ENCODE measurements around the gene SYT7. TPM values are rescaled to one million over a fixed set of nuclear protein-coding genes. Genes with fewer than 3 reads are reported as not detected.

The SYT7 gene
- total RNA-seq, 1 donor from 2014 or later, result 1.8 TPM

- Histone ChIP-seq H3K4me3 (no peak overlapping the region), H3K27me3 (no peaks in the 10 kb centered on the region), H3K4me1 (no peaks in the 10 kb centered on the region), H3K27ac (no peak overlapping the region), H3K36me3 (no peaks in the 10 kb centered on the region), H3K9me3 (no peaks in the 10 kb centered on the region)
- no peak for TF ChIP-seq CTCF (IDR thresholded peaks at IDR 0.05)
- intact Hi-C loops (cut with DNase I), result no loop called here
- DNase-seq (ENCODE audit: low spot score in 2 of 2), result no peak
Observed at GRCh38 chr11:61533401-61533800, 47.5 kb downstream of the SYT7 start.

- H3K4me3 ChIP-seq, result no peak overlapping the region
- no peak overlapping the region for H3K27ac ChIP-seq
- H3K4me1 ChIP-seq, result no peaks in the 10 kb centered on the region
- H3K9me3 ChIP-seq, result no peaks in the 10 kb centered on the region
- no peaks in the 10 kb centered on the region for H3K27me3 ChIP-seq
- intact Hi-C loops (cut with DNase I), result no loop called here
- no peaks in the 10 kb centered on the region for H3K36me3 ChIP-seq
- no peak for TF ChIP-seq CTCF (IDR thresholded peaks at IDR 0.05)
- DNase-seq (ENCODE audit: low spot score in 2 of 2), result no peak
Observed at GRCh38 chr11:61533039-61533375, 47.9 kb downstream of the SYT7 start.

- Histone ChIP-seq H3K36me3 (no peaks in the 10 kb centered on the region), H3K4me3 (no peak overlapping the region), H3K27ac (no peak overlapping the region), H3K9me3 (no peaks in the 10 kb centered on the region), H3K4me1 (no peaks in the 10 kb centered on the region), H3K27me3 (no peaks in the 10 kb centered on the region)
- intact Hi-C loops (cut with DNase I), result no loop called here
- no peak for DNase-seq (ENCODE audit: low spot score in 2 of 2)
- TF ChIP-seq CTCF (IDR thresholded peaks at IDR 0.05), result peak; percentile 31 to 69 (median 68)
Observed at GRCh38 chr11:61532134-61533038, 48.5 kb downstream of the SYT7 start.

- intact Hi-C loops (cut with DNase I), result no loop called here
Observed at GRCh38 chr11:61531044-61531443, 49.8 kb downstream of the SYT7 start.

DNA sequence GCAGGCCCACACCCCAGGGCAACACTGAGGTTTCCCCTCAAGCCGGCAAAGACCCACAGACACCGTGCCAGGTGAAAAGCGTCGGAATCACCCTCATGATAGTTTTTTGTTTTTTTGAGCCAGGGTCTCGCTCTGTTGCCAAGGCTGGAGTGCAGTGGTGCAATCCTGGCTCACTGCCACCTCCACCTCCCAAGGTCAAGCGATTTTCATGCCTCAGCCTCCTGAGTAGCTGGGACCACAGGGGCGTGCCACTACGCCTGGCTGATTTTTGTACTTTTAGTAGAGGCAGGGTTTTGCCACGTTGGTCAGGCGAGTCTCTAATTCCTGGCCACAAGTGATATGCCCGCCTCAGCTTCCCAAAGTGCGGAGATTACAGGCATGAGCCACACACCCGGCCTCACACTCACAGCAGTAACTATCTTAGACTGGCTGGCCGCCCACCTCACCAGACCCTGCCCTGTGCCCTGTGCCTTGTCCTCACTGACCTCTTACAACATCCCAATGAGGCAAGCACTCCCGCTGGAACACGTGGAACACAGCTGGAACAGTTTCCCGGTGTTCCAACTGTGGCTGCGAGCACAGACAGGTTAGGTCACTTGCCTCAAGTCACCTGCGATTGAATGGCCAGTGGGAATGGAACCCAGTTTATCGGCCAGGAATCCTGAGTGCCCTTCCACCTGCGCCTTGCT lies 51.2 kb downstream of the SYT7 start:
- H3K4me1 ChIP-seq, result no peaks in the 10 kb centered on the region
- DNase-seq (ENCODE audit: low spot score in 2 of 2), result no peak
- TF ChIP-seq CTCF (IDR thresholded peaks at IDR 0.05), result no peak
- H3K9me3 ChIP-seq, result no peaks in the 10 kb centered on the region
- no peaks in the 10 kb centered on the region for H3K27me3 ChIP-seq
- H3K27ac ChIP-seq, result no peak overlapping the region
- no peaks in the 10 kb centered on the region for H3K36me3 ChIP-seq
- intact Hi-C loops (cut with DNase I), result no loop called here
- no peak overlapping the region for H3K4me3 ChIP-seq

More at GRCh38 chr11:61531044-61531443, 49.8 kb downstream of the SYT7 start:
- no peaks in the 10 kb centered on the region for H3K4me1 ChIP-seq
- H3K27ac ChIP-seq, result no peak overlapping the region
- no peaks in the 10 kb centered on the region for H3K27me3 ChIP-seq
- no peaks in the 10 kb centered on the region for H3K9me3 ChIP-seq
- no peak overlapping the region for H3K4me3 ChIP-seq
- H3K36me3 ChIP-seq, result no peaks in the 10 kb centered on the region
- DNase-seq (ENCODE audit: low spot score in 2 of 2), result no peak
- no peak for TF ChIP-seq CTCF (IDR thresholded peaks at IDR 0.05)

All from ascending aorta (tissue), 2 donors.